NCI-H524 (cell line): ENCODE measurements around the gene CACNA1A.

Source experiments
- DNase-seq, 2 experiments: peaks; one replicate each; lab custom pipeline; 2025; lab: John Stamatoyannopoulos, UW

The CACNA1A gene

GRCh38 chr19:13313875-13314274 is 192.4 kb downstream of the CACNA1A start:
- no peak for DNase-seq

DNA sequence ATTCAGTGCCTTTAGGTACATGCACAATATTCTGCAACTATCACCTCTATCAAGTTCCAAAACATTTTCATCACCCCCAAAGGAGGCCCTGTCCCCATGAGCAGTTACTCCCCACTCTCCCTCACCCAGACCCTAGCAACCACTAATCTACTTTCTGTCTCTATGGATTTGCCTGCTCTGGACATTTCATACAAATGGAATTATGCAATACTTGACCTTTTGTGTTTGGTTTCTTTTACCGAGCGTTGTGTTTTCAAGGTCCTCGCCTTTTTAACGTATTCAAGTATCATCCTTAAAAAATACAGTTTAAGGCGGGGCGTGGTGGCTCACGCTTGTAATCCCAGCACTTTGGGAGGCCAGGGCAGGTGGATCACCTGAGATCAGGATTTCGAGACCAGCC is 196.4 kb downstream of the CACNA1A start:
- DNase-seq = no peak

DNA sequence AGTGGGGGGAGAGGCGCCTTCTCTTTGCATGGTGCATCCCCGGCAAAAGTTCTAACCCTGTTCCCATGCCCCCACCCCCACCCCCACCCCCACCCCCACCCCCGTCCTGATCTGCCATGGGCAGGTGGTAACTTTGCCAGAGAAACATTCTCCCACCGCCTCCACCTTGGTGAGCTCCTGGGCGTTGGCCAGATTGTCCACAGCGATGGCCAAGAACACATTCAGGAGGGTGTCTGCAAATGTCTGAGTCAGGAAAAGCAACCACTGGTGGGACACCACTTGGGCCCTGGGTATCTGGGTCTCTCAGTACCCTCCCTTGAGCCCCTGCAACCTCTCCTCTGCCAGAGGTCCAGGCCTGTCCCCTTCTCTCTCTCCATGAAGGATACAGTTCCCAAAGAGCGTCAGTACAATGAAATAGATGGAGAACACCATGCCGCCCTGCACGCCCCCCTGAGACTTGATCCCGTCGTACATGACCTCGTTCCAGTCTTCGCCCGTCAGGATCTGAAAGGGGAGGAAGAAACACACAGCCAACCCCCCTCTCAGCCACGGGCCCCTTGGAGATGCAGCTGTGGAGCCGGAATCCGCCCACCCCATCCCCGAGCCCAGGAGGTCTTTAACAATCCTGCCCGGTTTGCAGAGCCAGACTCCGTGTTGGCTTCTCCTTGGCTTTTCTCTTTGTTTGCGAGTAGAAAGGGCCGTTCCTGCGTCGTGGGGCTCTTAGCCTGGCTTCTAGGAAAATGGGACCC is 202.7 kb downstream of the CACNA1A start:
- DNase-seq = no peak

DNA sequence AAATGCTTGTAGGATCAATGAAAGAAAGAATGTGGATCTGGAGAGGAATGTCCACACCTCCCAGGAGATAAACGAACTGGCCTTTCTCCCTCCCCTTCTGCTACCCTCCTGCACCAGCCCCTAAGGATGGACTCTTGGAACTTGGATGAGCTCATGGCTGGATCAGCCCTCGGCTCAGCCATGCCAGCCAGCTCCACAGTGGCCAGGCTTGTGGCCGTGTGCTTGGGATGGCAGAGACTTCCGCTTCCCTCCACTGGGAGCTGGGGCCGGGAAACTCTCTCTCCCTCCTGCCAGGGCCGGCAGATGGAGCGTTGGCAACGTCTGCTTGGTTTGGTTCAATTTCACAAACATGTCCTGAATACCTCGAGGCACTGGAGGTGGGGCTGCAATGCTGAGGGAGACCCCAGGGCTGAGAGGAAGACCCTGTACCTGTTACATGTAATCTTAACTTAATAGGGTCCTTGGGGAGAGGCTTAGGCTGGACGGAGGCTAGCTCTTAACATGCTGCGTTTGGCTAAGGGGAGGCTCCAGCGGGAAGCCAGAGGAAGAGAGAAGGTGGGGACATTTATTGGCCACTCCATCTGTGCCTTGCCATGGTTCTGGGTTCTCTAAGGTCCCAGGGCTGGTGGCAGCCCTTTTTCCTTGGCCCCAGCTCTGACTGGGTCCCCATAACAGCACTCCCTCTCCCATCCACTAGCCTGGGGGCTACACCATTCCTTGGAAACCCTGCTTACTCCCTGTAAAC is 203.6 kb downstream of the CACNA1A start:
- DNase-seq = peak in 1 of 2 experiments; percentile 41

- no peak for DNase-seq
Measured at GRCh38 chr19:13301627-13302334, 204.5 kb downstream of the CACNA1A start.

GRCh38 chr19:13300421-13301030 is 205.8 kb downstream of the CACNA1A start:
- no peak for DNase-seq

GRCh38 chr19:13299838-13300237 is 206.4 kb downstream of the CACNA1A start:
- no peak for DNase-seq

DNA sequence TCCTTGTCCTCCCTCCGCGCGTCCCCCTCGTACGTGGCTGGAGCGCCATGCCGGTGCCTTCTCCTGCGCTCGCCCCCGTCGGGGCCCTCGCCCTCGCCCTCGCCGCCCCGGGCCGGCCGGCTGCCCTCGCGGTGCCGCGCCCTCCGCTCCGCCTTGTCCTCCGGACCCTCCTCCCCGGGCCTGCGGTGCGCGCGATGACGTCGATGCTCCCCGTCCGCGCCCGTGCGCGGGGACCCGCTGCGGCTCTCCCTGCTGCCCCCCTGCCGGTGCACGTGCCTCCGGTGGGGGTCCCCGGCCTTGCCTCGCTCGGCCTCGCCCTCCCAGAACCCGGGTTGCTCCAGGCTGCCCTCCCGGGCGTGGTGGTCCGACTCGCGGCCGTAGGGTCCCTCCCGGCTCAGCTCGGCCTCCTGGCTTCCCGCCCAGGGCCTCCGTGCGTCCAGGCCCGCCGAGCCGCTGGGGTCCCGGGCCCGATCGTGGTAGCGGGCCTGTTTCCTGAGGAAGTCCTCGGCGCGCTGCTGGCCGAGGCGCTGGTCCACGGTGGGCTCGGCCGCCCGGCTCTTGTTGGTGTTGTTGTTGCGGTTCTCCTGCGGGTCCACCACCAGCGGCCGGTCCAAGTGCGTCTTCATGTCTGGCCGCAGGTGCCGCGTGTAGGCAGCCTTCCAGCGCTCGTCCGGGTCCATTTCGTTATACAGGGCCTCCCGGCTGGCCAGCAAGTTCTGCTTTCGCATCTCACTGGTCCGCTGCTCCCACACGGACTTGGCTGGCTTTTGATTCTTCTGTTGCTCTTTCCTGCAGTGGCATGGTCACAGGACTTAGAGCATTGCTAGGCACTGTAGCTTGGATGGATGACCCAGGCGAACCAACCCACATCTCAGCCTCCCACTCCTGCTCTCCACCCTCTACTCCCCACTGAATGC is 207.5 kb downstream of the CACNA1A start:
- DNase-seq = no peak

DNA sequence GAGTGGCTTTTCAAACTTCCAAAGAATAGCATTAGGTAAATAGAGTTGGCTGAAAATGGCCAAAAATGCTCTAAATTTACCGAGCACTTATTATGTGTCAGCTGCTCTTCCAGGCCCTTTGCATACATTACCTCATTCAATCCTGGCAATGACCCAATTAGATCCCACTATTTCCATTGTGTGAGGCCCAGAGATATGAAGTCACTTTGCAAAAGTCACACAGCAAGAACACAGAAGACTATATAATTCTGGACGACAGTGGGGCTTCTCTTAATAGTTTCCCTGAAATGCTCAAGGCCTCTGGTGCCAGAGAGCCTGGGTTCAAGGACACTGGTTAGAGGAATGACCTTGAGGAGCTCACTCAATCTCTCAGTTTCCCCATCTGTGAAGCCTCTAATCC is 209.3 kb downstream of the CACNA1A start:
- DNase-seq = no peak

- DNase-seq = no peak
Measured at GRCh38 chr19:13294812-13295567, 211.3 kb downstream of the CACNA1A start.

DNA sequence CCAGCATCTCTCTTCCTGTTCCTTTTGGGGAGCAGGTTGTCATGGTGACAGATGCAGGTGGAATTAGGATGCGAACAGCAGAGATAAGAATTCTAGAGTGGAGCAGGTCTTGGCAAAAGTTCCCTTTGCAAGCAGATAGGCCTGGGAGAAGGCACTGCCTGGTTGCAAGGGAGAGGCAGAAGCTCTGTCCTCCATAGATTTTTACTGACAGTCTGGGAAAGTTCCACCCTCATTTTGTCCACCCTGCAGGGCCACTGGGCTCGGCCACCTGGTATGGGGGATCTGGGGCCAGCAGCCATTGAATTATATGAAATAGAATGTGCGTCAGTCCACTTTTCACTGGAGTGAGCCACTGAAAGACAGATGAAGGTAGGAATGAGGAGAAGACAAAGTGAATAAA is 214.4 kb downstream of the CACNA1A start:
- DNase-seq = no peak

- DNase-seq = no peak
Measured at GRCh38 chr19:13290741-13291140, 215.5 kb downstream of the CACNA1A start.

DNA sequence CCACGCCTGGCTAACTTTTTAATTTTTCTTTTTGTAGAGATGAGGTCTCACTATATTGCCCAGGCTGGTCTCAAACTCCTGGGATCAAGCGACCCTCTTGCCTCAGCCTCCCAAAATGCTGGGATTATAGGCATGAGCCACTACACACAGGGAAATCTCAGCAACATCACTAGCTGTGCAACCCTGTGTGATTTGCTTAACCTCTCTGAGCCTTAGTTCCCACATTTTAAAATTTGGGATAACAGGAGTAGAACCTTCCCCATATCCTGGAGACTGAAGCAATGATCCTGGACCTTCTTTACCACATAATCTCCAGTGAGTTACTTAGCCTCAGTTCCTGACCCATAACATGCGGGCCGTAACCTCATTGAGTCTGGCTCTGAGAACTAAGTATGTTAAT is 217.0 kb downstream of the CACNA1A start:
- no peak for DNase-seq

GRCh38 chr19:13286195-13286985 is 219.9 kb downstream of the CACNA1A start:
- DNase-seq = no peak

DNA sequence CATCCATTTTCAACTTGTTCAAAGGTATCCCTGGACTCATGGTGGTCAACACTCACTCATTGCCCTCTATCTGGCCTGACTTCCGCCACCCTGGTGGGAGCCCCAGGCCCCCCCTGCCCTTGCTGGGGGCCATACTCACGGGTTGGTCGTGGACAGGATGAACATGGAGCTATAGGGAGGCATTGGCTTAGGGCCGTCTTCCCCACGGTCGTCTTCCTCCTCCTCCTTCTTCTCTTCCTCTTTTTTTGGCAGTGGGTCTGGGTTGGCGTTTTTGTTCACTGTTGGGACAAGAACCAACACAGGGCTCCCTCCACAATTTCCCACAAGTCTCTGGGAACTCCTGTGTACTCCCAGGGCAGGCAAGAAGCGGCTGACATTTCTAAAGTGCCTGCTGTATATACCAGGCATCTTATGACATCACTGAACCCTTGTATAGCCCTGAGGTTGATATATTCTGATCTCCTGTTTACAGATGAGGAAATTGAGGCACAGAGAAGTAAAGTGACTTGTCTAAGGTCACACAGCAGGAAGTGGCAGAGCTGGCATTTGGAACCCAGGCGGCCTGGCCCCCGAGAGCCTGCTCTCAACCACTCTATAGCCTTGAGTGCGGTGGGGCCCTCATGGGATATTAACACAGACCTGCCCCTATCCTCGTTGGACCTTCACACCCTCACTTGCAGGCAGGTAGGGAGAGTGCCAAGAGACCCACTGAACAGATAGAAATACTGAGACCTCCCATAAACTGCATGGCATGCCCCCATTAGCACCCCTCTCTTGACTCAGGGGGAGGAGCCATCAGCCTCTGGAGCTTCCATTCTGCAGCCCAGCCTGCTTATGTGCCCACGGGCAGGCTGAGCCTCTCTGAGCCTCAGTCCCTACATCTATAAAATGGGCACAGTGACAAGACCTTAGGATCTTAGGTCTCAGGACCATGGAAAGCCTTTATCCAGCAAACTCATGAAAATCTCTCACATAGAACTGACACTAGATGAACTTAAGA is 221.1 kb downstream of the CACNA1A start:
- no peak for DNase-seq

GRCh38 chr19:13283871-13284270 is 222.4 kb downstream of the CACNA1A start:
- DNase-seq = no peak

DNA sequence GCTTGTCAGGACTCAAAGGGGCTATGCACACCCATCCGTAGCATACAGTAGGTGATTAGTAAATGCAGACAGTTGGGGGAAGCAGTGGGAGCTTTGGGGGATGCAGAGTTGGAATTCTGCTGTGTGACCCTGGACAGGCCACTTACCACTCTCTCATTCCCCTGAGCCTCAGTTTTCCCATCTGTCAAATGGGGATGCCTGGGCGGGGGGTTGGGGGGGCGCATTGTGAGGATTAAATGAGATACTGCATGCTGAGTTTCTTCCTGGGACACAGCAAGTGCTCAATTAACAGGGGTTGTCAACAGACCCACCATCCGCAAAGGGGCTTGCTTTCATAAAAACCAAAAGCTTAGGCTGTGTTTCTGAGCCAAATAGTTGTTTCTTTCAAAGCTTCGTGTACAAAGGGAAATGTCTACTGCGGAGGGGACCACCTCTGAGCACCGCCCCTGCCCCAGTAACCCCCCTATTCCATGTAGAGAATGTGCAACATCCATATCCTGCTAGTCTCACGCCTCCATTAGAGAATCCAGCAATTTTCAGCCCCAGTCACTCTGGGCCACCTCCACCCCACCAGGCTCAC is 223.7 kb downstream of the CACNA1A start:
- DNase-seq = no peak
